HFF-Myc (cell line): ENCODE data around the gene MATN1.
"Not testable (repeated sequence)": the region's sequence is repeated elsewhere in the genome, so short reads cannot be mapped to it uniquely, and the experiment has no call there.

ENCODE experiments used
- DNase-seq: peaks from one replicate; pipeline ENCODE4 v3.0.0-alpha.2; 2011; ENCODE audit warnings: low read depth; ENCODE audit errors: extremely low read depth
- H3K4me3 ChIP-seq: replicated peaks from 2 replicates; pipeline ENCODE4 v1.5.1; 2011; ENCODE audit warnings: low read depth, mild to moderate bottlenecking, control low read depth, low read length
- TF ChIP-seq, protein P1 (sequence below): IDR thresholded peaks from 2 replicates; pipeline ENCODE4 v1.5.1; 2012; ENCODE audit warnings: mild to moderate bottlenecking, low read depth, low read length, control low read depth; ENCODE audit errors: missing control alignments

MATN1 gene

DNA sequence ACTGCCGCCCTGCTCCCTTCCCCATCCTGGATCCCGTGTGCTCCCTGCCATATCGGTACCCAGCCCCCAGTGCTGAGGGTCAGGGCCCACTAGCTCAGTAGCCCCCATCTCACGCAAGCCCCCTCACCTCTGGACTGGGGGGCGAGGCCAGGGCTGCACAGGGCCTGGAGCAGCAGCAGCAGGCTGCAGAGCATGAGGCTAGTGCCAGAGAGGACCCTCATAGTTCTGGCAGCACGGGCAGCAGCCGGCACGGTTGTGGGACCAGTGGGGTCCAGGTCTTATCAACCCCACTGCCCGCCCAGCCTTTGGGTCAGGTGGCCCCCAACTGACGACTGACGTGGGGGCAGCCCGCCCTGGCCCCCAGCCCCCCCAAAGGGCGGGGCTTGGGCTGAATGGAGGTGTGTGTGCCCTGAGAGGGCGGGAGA, at the start of gene MATN1:
Gene MATN1 (minus strand): TSS at position 255 of the 425 bp plus-strand sequence. CDS start 34 bp downstream, at position 221.
- no peak for DNase-seq
- TF ChIP-seq, protein P1, sequence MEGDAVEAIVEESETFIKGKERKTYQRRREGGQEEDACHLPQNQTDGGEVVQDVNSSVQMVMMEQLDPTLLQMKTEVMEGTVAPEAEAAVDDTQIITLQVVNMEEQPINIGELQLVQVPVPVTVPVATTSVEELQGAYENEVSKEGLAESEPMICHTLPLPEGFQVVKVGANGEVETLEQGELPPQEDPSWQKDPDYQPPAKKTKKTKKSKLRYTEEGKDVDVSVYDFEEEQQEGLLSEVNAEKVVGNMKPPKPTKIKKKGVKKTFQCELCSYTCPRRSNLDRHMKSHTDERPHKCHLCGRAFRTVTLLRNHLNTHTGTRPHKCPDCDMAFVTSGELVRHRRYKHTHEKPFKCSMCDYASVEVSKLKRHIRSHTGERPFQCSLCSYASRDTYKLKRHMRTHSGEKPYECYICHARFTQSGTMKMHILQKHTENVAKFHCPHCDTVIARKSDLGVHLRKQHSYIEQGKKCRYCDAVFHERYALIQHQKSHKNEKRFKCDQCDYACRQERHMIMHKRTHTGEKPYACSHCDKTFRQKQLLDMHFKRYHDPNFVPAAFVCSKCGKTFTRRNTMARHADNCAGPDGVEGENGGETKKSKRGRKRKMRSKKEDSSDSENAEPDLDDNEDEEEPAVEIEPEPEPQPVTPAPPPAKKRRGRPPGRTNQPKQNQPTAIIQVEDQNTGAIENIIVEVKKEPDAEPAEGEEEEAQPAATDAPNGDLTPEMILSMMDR, result no peak
- H3K4me3 ChIP-seq, result no peak within 1 kb of the TSS

DNA sequence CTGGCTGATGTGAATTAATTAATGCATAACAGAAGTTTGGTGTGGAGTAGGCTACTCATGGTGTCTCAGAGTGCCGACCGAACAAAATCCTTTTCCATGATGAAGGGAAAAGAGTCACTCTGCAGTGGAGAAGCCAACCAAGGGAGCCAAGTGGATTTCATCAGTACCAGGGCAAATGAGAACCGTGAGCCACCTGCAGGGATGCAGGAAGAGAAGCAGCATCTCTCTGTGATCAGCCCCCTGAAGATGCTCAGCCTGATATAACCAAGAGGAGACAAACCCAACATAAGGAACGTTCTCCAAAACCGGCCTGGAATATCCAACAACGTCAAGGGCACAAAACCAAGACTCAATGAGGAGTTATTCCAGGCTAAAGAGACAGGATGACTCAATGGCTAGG, 47.6 kb upstream of the MATN1 start:
- DNase-seq, result no peak
- no peak overlapping the region for H3K4me3 ChIP-seq
- TF ChIP-seq, protein P1, result no peak

GRCh38 chr1:30770150-30770549, 46.8 kb upstream of the MATN1 start:
- no peak overlapping the region for H3K4me3 ChIP-seq
- TF ChIP-seq, protein P1, result no peak
- no peak for DNase-seq

DNA sequence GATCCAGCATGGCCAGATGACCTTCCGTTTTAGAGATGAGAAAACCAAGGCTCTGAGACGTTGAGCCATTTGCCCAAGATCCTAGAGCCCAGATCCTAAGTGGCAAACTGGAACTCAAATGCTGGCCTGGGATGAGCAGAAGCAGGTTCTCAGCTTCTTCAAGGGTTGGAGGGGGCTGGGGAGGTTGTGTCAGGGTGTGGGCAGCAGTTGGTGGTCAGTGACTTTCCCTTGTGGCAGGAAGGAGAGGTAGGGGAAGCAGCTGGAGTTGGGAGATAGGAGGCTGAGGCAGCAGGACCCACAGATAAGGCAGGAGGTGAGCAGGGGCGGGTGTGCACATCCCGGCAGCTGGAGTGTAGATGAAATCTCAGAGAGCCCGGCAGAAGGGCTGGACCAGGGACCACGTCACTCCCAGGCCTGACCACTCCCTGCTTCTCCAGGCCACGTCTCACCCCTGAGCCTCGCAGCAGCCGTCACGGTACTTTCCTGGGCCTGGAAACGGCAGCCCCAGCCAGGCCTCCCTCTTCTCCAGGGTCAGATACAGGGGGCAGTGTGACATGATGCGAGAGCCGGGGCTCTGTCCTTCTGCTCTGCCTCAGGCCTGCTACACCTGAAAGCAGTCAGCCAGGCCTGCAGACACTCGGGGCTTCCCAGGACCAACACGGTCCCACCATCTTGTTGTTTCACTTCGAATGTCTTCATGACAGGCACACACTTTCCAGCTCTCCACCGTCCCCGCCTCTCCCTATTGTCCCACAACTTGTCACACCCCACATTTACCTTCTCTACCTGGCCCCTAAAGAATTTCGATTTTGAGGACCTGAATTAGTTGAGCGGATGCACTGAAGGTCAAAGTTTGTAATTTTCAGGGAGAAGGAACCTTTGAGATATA, 45.7 kb upstream of the MATN1 start:
- TF ChIP-seq, protein P1, result no peak
- no peak overlapping the region for H3K4me3 ChIP-seq
- no peak for DNase-seq

DNA sequence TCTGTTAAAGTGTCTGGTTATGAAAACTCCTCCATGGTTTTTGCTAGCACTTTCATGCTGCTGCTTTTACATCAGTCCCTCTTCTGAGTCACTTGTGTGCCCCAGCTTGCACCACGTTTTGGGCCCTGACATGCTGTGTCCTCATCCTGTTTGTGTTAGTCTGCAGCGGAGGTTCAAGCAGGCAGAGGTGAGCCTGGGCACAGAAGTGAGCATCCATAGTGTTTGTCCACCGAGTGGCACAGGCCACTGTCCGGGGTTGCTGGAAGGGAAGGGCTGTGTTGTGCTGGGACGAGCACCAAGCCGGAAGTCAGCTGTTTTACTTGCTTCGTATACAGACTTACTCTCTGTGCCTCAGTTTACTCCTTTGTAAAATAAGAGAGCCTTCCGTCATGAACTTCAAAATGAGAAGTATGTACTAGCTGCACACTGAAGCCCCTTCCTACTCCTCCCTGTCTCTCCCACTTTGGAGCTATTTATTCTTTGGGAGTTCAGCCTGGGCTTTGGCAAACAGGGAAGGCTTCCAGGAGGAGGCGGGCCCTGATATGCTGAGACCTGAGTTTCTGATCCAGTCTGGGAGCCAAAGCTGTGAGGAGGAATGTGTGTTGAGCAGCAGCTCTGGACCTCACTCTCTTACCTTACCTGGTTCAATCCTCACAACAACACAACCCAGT, 44.9 kb upstream of the MATN1 start:
- TF ChIP-seq, protein P1, result no peak
- H3K4me3 ChIP-seq, result no peak overlapping the region

GRCh38 chr1:30766948-30767347, 43.6 kb upstream of the MATN1 start:
- not testable (repeated sequence) for DNase-seq, H3K4me3 ChIP-seq

More for the DNA sequence above, 44.9 kb upstream of the MATN1 start:
- no peak for DNase-seq
